ENCODE results near the gene SYNRG. TPM values are rescaled to one million over a fixed set of nuclear protein-coding genes. Genes with fewer than 3 reads are reported as not detected.

Gene SYNRG
- total RNA-seq, 4 donors from 2014 or later, result 27.4 to 46.5 (median 31.0) TPM

DNA sequence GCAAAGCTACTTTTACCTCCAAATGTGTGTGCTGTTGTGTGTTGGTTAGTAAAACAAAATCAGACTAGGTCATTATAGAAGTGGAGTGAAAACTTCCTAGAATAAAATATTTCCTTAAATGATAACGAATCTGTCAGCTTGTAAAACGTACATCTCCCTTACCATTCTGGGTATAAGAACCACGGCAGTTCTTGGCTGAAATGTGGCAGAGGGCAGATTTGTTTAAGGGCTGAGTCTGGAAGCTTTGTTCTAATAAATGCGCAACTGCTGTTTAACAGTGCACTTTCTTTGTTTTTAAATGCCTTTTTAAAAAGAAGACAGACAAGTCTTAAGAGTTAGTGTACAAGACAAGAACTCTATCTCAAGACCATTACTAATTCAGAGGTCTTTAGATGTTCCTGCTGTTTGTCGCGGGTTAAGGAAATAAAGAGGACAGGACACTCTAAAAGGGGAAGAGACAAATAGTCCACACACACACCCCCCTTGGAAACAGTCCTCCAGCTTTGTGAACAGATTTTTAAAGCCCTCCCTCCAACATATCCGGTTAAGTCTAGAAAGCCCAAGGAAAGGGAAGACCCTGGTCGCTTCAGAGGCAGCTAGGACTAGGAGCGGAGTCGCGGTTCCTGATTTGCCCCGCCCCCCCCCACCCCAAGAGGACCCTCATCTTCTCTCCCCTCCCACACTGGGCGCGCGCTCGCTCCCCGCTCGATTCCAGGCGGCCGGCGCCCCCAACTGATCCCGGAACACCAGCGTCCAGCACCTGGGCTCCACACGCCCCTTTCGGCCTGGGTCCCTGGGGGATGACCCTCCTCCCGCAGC, 658 bp downstream of the SYNRG start:
- TF ChIP-seq, protein P1, sequence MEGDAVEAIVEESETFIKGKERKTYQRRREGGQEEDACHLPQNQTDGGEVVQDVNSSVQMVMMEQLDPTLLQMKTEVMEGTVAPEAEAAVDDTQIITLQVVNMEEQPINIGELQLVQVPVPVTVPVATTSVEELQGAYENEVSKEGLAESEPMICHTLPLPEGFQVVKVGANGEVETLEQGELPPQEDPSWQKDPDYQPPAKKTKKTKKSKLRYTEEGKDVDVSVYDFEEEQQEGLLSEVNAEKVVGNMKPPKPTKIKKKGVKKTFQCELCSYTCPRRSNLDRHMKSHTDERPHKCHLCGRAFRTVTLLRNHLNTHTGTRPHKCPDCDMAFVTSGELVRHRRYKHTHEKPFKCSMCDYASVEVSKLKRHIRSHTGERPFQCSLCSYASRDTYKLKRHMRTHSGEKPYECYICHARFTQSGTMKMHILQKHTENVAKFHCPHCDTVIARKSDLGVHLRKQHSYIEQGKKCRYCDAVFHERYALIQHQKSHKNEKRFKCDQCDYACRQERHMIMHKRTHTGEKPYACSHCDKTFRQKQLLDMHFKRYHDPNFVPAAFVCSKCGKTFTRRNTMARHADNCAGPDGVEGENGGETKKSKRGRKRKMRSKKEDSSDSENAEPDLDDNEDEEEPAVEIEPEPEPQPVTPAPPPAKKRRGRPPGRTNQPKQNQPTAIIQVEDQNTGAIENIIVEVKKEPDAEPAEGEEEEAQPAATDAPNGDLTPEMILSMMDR (IDR thresholded peaks at IDR 0.05; ENCODE audit: low read depth), result no peak

- TF ChIP-seq, protein P1 (IDR thresholded peaks at IDR 0.05; ENCODE audit: low read depth), result no peak
Observed at GRCh38 chr17:37607637-37608331, 1.4 kb downstream of the SYNRG start.

- TF ChIP-seq, protein P1 (IDR thresholded peaks at IDR 0.05; ENCODE audit: low read depth), result no peak
Observed at GRCh38 chr17:37605813-37606505, 3.3 kb downstream of the SYNRG start.

DNA sequence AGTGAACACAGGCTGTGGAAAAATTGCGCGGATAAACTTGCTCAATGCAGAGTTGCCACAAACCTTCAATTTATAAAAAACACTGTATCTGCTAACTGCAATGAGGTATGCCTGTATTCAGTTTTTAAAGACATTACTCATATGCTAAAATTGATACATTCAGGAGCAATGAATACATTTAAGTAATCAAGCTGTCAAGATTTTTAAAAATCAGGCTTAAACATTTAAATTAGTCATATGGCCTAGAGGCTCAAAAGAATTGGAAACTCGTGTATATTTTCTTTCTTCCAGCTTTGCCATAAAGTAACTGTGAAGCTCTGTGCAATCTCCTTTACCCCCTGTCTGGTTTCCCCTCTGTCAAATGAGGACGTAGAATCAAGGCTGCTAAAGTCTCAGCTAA, 4.1 kb downstream of the SYNRG start:
- TF ChIP-seq, protein P1 (IDR thresholded peaks at IDR 0.05; ENCODE audit: low read depth), result no peak

DNA sequence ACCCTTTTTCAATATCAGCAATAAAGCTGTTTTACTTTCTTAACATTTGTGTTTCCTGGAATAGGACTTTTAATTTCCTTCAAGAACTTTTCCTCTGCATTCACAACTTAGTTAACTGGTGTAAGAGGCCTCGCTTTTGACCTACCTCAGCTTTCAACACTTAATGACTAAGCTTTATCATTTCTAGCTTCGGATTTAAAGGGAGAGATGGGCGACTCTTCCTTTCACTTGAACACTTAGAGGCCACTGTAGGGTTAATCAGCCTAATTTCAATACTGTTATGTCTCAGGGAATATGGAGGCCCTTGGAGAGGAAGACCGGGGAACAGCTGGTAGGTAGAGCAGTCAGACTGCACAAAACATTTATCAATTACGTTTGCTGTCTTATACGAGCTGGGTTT, 4.7 kb downstream of the SYNRG start:
- TF ChIP-seq, protein P1 (IDR thresholded peaks at IDR 0.05; ENCODE audit: low read depth), result no peak

DNA sequence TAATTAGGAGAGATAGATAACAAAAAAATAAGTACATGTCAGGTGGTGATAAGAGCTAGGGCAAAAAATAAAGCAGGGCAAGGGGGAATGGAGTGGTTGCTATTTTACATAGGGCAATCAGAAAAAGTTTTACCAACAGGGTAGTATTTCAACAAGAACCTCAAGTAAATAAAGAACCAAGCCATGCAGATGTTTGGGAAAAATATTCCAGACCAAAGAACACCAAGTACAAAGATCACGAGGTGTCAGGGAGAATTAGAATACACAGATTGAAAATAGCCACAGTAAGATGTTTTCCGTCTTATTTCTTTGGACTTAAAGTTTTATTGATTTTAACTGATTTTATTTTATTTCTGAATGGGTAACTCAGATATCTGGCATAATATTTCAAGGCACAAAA, 11.1 kb downstream of the SYNRG start:
- TF ChIP-seq, protein P1 (IDR thresholded peaks at IDR 0.05; ENCODE audit: low read depth), result no peak

DNA sequence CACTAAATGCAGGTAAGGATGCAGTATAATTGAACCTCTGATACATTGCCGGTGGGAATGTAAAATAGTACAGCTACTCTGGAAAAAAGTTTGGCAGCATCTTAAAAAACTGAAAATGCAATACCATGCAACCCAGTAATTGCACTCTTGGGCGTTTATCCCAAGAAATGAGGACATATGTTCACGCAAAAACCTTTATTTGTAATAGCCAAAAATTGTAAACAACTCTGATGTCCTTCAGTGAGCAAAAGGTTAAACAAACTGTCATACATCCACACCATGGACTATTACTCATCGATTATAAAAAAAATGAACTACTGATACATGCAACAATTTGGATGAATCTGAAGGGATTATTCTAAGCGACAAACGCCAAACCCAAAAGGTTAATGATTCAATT, 16.9 kb downstream of the SYNRG start:
- TF ChIP-seq, protein P1 (IDR thresholded peaks at IDR 0.05; ENCODE audit: low read depth), result no peak
